Measurements from ENCODE around the gene TSPAN33.

TSPAN33 gene

GRCh38 chr7:129144834-129145668 is 544 bp downstream of the TSPAN33 start:
- Histone ChIP-seq H3K36me3 (ENCODE audit: insufficient read depth, low read length) (no peaks in the 10 kb centered on the region), H3K9ac (ENCODE audit: low read length) (no peak overlapping the region), H3K4me1 (ENCODE audit: insufficient read depth, low read length) (peaks cover 11% of the 10 kb centered on the region), H3K9me3 (ENCODE audit: low read length) (no peaks in the 10 kb centered on the region), H3K27me3 (ENCODE audit: control insufficient read depth in 1 of 2, insufficient read depth in 2 of 2, low read length in 2 of 2) (no peaks in the 10 kb centered on the region), H3K4me3 (ENCODE audit: low read depth in 1 of 2, low read length in 2 of 2) (peak overlapping the region; percentile 41 to 53), H3K27ac (ENCODE audit: low read depth, low read length) (no peak overlapping the region)

GRCh38 chr7:129146237-129146979 is 1.9 kb downstream of the TSPAN33 start:
- H3K4me1 ChIP-seq (ENCODE audit: insufficient read depth, low read length): peaks cover 11% of the 10 kb centered on the region
- no peaks in the 10 kb centered on the region for H3K9me3 ChIP-seq (ENCODE audit: low read length)
- H3K9ac ChIP-seq (ENCODE audit: low read length): no peak overlapping the region
- H3K27me3 ChIP-seq (ENCODE audit: control insufficient read depth in 1 of 2, insufficient read depth in 2 of 2, low read length in 2 of 2): no peaks in the 10 kb centered on the region
- no peaks in the 10 kb centered on the region for H3K36me3 ChIP-seq (ENCODE audit: insufficient read depth, low read length)
- no peak overlapping the region for H3K4me3 ChIP-seq (ENCODE audit: low read depth in 1 of 2, low read length in 2 of 2)
- no peak overlapping the region for H3K27ac ChIP-seq (ENCODE audit: low read depth, low read length)

GRCh38 chr7:129147731-129148130 is 3.2 kb downstream of the TSPAN33 start:
- Histone ChIP-seq H3K9me3 (ENCODE audit: low read length) (no peaks in the 10 kb centered on the region), H3K9ac (ENCODE audit: low read length) (no peak overlapping the region), H3K4me1 (ENCODE audit: insufficient read depth, low read length) (peaks cover 11% of the 10 kb centered on the region), H3K36me3 (ENCODE audit: insufficient read depth, low read length) (no peaks in the 10 kb centered on the region), H3K27me3 (ENCODE audit: control insufficient read depth in 1 of 2, insufficient read depth in 2 of 2, low read length in 2 of 2) (no peaks in the 10 kb centered on the region), H3K4me3 (ENCODE audit: low read depth in 1 of 2, low read length in 2 of 2) (no peak overlapping the region), H3K27ac (ENCODE audit: low read depth, low read length) (no peak overlapping the region)

GRCh38 chr7:129149511-129149910 is 5.0 kb downstream of the TSPAN33 start:
- no peak overlapping the region for H3K4me3 ChIP-seq (ENCODE audit: low read depth in 1 of 2, low read length in 2 of 2)
- H3K27ac ChIP-seq (ENCODE audit: low read depth, low read length): no peak overlapping the region

GRCh38 chr7:129150199-129150996 is 5.9 kb downstream of the TSPAN33 start:
- Histone ChIP-seq H3K4me1 (ENCODE audit: insufficient read depth, low read length) (peaks cover 5% of the 10 kb centered on the region), H3K4me3 (ENCODE audit: low read depth in 1 of 2, low read length in 2 of 2) (no peak overlapping the region), H3K36me3 (ENCODE audit: insufficient read depth, low read length) (no peaks in the 10 kb centered on the region), H3K9ac (ENCODE audit: low read length) (no peak overlapping the region), H3K27me3 (ENCODE audit: control insufficient read depth in 1 of 2, insufficient read depth in 2 of 2, low read length in 2 of 2) (no peaks in the 10 kb centered on the region), H3K27ac (ENCODE audit: low read depth, low read length) (no peak overlapping the region), H3K9me3 (ENCODE audit: low read length) (no peaks in the 10 kb centered on the region)

More at GRCh38 chr7:129149511-129149910, 5.0 kb downstream of the TSPAN33 start:
- Histone ChIP-seq H3K27me3 (ENCODE audit: control insufficient read depth in 1 of 2, insufficient read depth in 2 of 2, low read length in 2 of 2) (no peaks in the 10 kb centered on the region), H3K9me3 (ENCODE audit: low read length) (no peaks in the 10 kb centered on the region), H3K9ac (ENCODE audit: low read length) (no peak overlapping the region), H3K36me3 (ENCODE audit: insufficient read depth, low read length) (no peaks in the 10 kb centered on the region), H3K4me1 (ENCODE audit: insufficient read depth, low read length) (peaks cover 5% of the 10 kb centered on the region)

GRCh38 chr7:129157651-129158050 is 13.1 kb downstream of the TSPAN33 start:
- Histone ChIP-seq H3K27me3 (ENCODE audit: control insufficient read depth in 1 of 2, insufficient read depth in 2 of 2, low read length in 2 of 2) (no peaks in the 10 kb centered on the region), H3K27ac (ENCODE audit: low read depth, low read length) (no peak overlapping the region), H3K36me3 (ENCODE audit: insufficient read depth, low read length) (no peaks in the 10 kb centered on the region), H3K4me1 (ENCODE audit: insufficient read depth, low read length) (no peaks in the 10 kb centered on the region), H3K9ac (ENCODE audit: low read length) (no peak overlapping the region), H3K4me3 (ENCODE audit: low read depth in 1 of 2, low read length in 2 of 2) (no peak overlapping the region), H3K9me3 (ENCODE audit: low read length) (no peaks in the 10 kb centered on the region)

GRCh38 chr7:129159539-129159938 is 15.0 kb downstream of the TSPAN33 start:
- Histone ChIP-seq H3K9ac (ENCODE audit: low read length) (no peak overlapping the region), H3K9me3 (ENCODE audit: low read length) (no peaks in the 10 kb centered on the region), H3K4me3 (ENCODE audit: low read depth in 1 of 2, low read length in 2 of 2) (no peak overlapping the region), H3K36me3 (ENCODE audit: insufficient read depth, low read length) (no peaks in the 10 kb centered on the region), H3K4me1 (ENCODE audit: insufficient read depth, low read length) (no peaks in the 10 kb centered on the region), H3K27ac (ENCODE audit: low read depth, low read length) (no peak overlapping the region), H3K27me3 (ENCODE audit: control insufficient read depth in 1 of 2, insufficient read depth in 2 of 2, low read length in 2 of 2) (no peaks in the 10 kb centered on the region)

GRCh38 chr7:129160161-129160905 is 15.8 kb downstream of the TSPAN33 start:
- H3K36me3 ChIP-seq (ENCODE audit: insufficient read depth, low read length): no peaks in the 10 kb centered on the region
- H3K27me3 ChIP-seq (ENCODE audit: control insufficient read depth in 1 of 2, insufficient read depth in 2 of 2, low read length in 2 of 2): no peaks in the 10 kb centered on the region
- H3K4me3 ChIP-seq (ENCODE audit: low read depth in 1 of 2, low read length in 2 of 2): no peak overlapping the region
- no peak overlapping the region for H3K9ac ChIP-seq (ENCODE audit: low read length)
- H3K4me1 ChIP-seq (ENCODE audit: insufficient read depth, low read length): no peaks in the 10 kb centered on the region
- no peak overlapping the region for H3K27ac ChIP-seq (ENCODE audit: low read depth, low read length)
- no peaks in the 10 kb centered on the region for H3K9me3 ChIP-seq (ENCODE audit: low read length)

GRCh38 chr7:129161524-129162225 is 17.2 kb downstream of the TSPAN33 start:
- no peaks in the 10 kb centered on the region for H3K36me3 ChIP-seq (ENCODE audit: insufficient read depth, low read length)

GRCh38 chr7:129162732-129163131 is 18.2 kb downstream of the TSPAN33 start:
- H3K27ac ChIP-seq (ENCODE audit: low read depth, low read length): no peak overlapping the region
- no peaks in the 10 kb centered on the region for H3K36me3 ChIP-seq (ENCODE audit: insufficient read depth, low read length)
- H3K4me3 ChIP-seq (ENCODE audit: low read depth in 1 of 2, low read length in 2 of 2): no peak overlapping the region
- H3K4me1 ChIP-seq (ENCODE audit: insufficient read depth, low read length): no peaks in the 10 kb centered on the region
- H3K27me3 ChIP-seq (ENCODE audit: control insufficient read depth in 1 of 2, insufficient read depth in 2 of 2, low read length in 2 of 2): no peaks in the 10 kb centered on the region
- H3K9me3 ChIP-seq (ENCODE audit: low read length): no peaks in the 10 kb centered on the region
- H3K9ac ChIP-seq (ENCODE audit: low read length): no peak overlapping the region

More at GRCh38 chr7:129161524-129162225, 17.2 kb downstream of the TSPAN33 start:
- Histone ChIP-seq H3K9ac (ENCODE audit: low read length) (no peak overlapping the region), H3K27ac (ENCODE audit: low read depth, low read length) (no peak overlapping the region), H3K9me3 (ENCODE audit: low read length) (no peaks in the 10 kb centered on the region), H3K27me3 (ENCODE audit: control insufficient read depth in 1 of 2, insufficient read depth in 2 of 2, low read length in 2 of 2) (no peaks in the 10 kb centered on the region), H3K4me1 (ENCODE audit: insufficient read depth, low read length) (no peaks in the 10 kb centered on the region), H3K4me3 (ENCODE audit: low read depth in 1 of 2, low read length in 2 of 2) (no peak overlapping the region)
